Measurements from ENCODE around the gene PRDM2.

- TF ChIP-seq CTCF (IDR thresholded peaks at IDR 0.05; ENCODE audit: low read length) (no peak), EZH2 (IDR thresholded peaks at IDR 0.05; ENCODE audit: borderline replicate concordance, low read length) (no peak)
Measured at GRCh38 chr1:13851726-13852125, 151.7 kb downstream of the PRDM2 start.

All from OCI-LY1 (cell line).